ENCODE data around the gene NCAM2.

NCAM2 gene

GRCh38 chr21:21246007-21246406 lies 247.8 kb downstream of the NCAM2 start:
- Histone ChIP-seq H3K79me2 (ENCODE audit: control insufficient read depth, insufficient read depth, low read length) (no peaks in the 10 kb centered on the region), H3K79me1 (ENCODE audit: low read length) (no peaks in the 10 kb centered on the region), H3K18ac (ENCODE audit: low read length) (no peak overlapping the region), H2BK15ac (replicated peaks; ENCODE audit: low read depth) (no peak overlapping the region), H3K9ac (ENCODE audit: low read length) (no peak overlapping the region), H3K4ac (ENCODE audit: low read depth, low read length) (no peak overlapping the region), H3K4me3 (ENCODE audit: low read length) (no peak overlapping the region), H3K4me2 (ENCODE audit: low read length) (no peak overlapping the region), H3K4me1 (ENCODE audit: control insufficient read depth, low read depth, low read length) (no peaks in the 10 kb centered on the region), H2BK120ac (ENCODE audit: low read depth, low read length) (no peak overlapping the region), H4K8ac (ENCODE audit: low read depth, low read length) (no peak overlapping the region), H3K27ac (ENCODE audit: low read depth, low read length) (no peak overlapping the region), H3K23ac (ENCODE audit: low read length) (no peak overlapping the region), H2AK5ac (ENCODE audit: low read length) (no peak overlapping the region), H3K36me3 (ENCODE audit: control insufficient read depth, insufficient read depth, low read length) (no peaks in the 10 kb centered on the region), H4K5ac (ENCODE audit: low read length) (no peak overlapping the region), H3K56ac (ENCODE audit: low read length) (no peak overlapping the region), H3K27me3 (ENCODE audit: insufficient read depth, low read length, poor library complexity) (no peaks in the 10 kb centered on the region), H2BK5ac (ENCODE audit: low read length) (no peak overlapping the region)
- no CpG with 5 or more reads among the region's 3 CpGs for WGBS (ENCODE audit: extremely low coverage, insufficient coverage, low lambda C conversion rate)
- DNase-seq = no peak

DNA sequence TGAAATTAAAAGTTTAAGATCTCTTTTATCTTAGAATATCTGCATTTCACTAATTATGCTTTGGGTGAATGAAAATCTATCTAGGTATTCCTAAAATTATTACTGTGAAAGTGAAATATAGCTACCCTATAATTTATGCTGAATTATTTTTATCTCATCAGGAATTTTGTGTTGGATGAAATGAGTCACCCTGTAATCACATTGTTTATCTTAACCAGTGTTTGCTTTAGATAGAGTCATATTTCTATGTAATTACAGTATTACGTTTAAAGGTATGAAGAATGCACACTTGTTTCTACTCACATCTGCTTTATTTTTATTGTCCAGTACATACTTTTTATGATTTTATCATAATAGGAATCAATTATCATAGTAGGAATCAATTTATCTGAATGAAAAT lies 249.2 kb downstream of the NCAM2 start:
- H2BK120ac ChIP-seq (ENCODE audit: low read depth, low read length) = no peak overlapping the region
- H3K4me1 ChIP-seq (ENCODE audit: control insufficient read depth, low read depth, low read length) = no peaks in the 10 kb centered on the region
- no peak overlapping the region for H2AK5ac ChIP-seq (ENCODE audit: low read length)
- H3K18ac ChIP-seq (ENCODE audit: low read length) = no peak overlapping the region
- H3K27ac ChIP-seq (ENCODE audit: low read depth, low read length) = no peak overlapping the region
- no peak overlapping the region for H3K4me2 ChIP-seq (ENCODE audit: low read length)
- H3K56ac ChIP-seq (ENCODE audit: low read length) = no peak overlapping the region
- WGBS (ENCODE audit: extremely low coverage, insufficient coverage, low lambda C conversion rate) = no CpG with 5 or more reads among the region's 1 CpG
- H2BK15ac ChIP-seq (replicated peaks; ENCODE audit: low read depth) = no peak overlapping the region
- no peaks in the 10 kb centered on the region for H3K79me2 ChIP-seq (ENCODE audit: control insufficient read depth, insufficient read depth, low read length)
- H3K79me1 ChIP-seq (ENCODE audit: low read length) = no peaks in the 10 kb centered on the region
- H3K36me3 ChIP-seq (ENCODE audit: control insufficient read depth, insufficient read depth, low read length) = no peaks in the 10 kb centered on the region
- no peak overlapping the region for H3K9ac ChIP-seq (ENCODE audit: low read length)
- no peak overlapping the region for H3K4ac ChIP-seq (ENCODE audit: low read depth, low read length)
- H2BK5ac ChIP-seq (ENCODE audit: low read length) = no peak overlapping the region
- no peak for DNase-seq
- H3K27me3 ChIP-seq (ENCODE audit: insufficient read depth, low read length, poor library complexity) = no peaks in the 10 kb centered on the region
- no peak overlapping the region for H3K23ac ChIP-seq (ENCODE audit: low read length)
- H3K4me3 ChIP-seq (ENCODE audit: low read length) = no peak overlapping the region
- H4K8ac ChIP-seq (ENCODE audit: low read depth, low read length) = no peak overlapping the region
- H4K5ac ChIP-seq (ENCODE audit: low read length) = no peak overlapping the region

- DNase-seq = no peak
- Histone ChIP-seq H3K27me3 (ENCODE audit: insufficient read depth, low read length, poor library complexity) (no peaks in the 10 kb centered on the region), H2AK5ac (ENCODE audit: low read length) (no peak overlapping the region), H4K8ac (ENCODE audit: low read depth, low read length) (no peak overlapping the region), H4K5ac (ENCODE audit: low read length) (no peak overlapping the region), H3K36me3 (ENCODE audit: control insufficient read depth, insufficient read depth, low read length) (no peaks in the 10 kb centered on the region), H2BK15ac (replicated peaks; ENCODE audit: low read depth) (no peak overlapping the region), H3K4ac (ENCODE audit: low read depth, low read length) (no peak overlapping the region), H3K18ac (ENCODE audit: low read length) (no peak overlapping the region), H2BK5ac (ENCODE audit: low read length) (no peak overlapping the region), H3K23ac (ENCODE audit: low read length) (no peak overlapping the region), H2BK120ac (ENCODE audit: low read depth, low read length) (no peak overlapping the region), H3K4me1 (ENCODE audit: control insufficient read depth, low read depth, low read length) (no peaks in the 10 kb centered on the region), H3K9ac (ENCODE audit: low read length) (no peak overlapping the region), H3K56ac (ENCODE audit: low read length) (no peak overlapping the region), H3K79me1 (ENCODE audit: low read length) (no peaks in the 10 kb centered on the region), H3K4me2 (ENCODE audit: low read length) (no peak overlapping the region), H3K79me2 (ENCODE audit: control insufficient read depth, insufficient read depth, low read length) (no peaks in the 10 kb centered on the region), H3K27ac (ENCODE audit: low read depth, low read length) (no peak overlapping the region), H3K4me3 (ENCODE audit: low read length) (no peak overlapping the region)
- WGBS (ENCODE audit: extremely low coverage, insufficient coverage, low lambda C conversion rate) = no CpG with 5 or more reads among the region's 1 CpG
These were observed 263.8 kb downstream of the NCAM2 start for GRCh38 chr21:21262048-21262447.

DNA sequence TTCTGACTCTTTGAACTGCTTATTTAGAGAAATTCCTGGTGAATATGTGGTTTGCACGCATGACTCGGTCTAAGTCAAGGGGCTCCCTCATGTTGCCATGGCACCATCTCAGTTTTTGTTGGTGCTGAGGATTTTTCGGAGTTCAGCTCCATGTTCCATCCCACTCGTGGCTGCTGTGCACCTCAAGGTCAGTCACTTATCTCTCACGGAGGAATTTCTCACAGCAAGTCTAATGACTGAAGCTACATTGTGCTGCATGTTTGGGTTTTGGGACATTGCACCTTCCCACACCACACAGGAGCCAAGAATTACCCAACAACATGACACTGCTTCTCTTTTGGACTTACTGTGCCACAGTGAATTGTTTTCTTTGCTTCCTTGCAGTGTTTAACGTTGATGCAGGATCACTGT lies 269.9 kb downstream of the NCAM2 start:
- Histone ChIP-seq H3K18ac (ENCODE audit: low read length) (no peak overlapping the region), H3K36me3 (ENCODE audit: control insufficient read depth, insufficient read depth, low read length) (no peaks in the 10 kb centered on the region), H4K8ac (ENCODE audit: low read depth, low read length) (no peak overlapping the region), H4K5ac (ENCODE audit: low read length) (no peak overlapping the region), H3K4me1 (ENCODE audit: control insufficient read depth, low read depth, low read length) (no peaks in the 10 kb centered on the region), H3K4ac (ENCODE audit: low read depth, low read length) (no peak overlapping the region), H3K23ac (ENCODE audit: low read length) (no peak overlapping the region), H3K79me1 (ENCODE audit: low read length) (no peaks in the 10 kb centered on the region), H2BK5ac (ENCODE audit: low read length) (no peak overlapping the region), H3K56ac (ENCODE audit: low read length) (no peak overlapping the region), H3K79me2 (ENCODE audit: control insufficient read depth, insufficient read depth, low read length) (no peaks in the 10 kb centered on the region), H3K27me3 (ENCODE audit: insufficient read depth, low read length, poor library complexity) (no peaks in the 10 kb centered on the region), H3K4me2 (ENCODE audit: low read length) (no peak overlapping the region), H2AK5ac (ENCODE audit: low read length) (no peak overlapping the region), H2BK15ac (replicated peaks; ENCODE audit: low read depth) (no peak overlapping the region), H3K9ac (ENCODE audit: low read length) (no peak overlapping the region), H2BK120ac (ENCODE audit: low read depth, low read length) (no peak overlapping the region), H3K27ac (ENCODE audit: low read depth, low read length) (no peak overlapping the region), H3K4me3 (ENCODE audit: low read length) (no peak overlapping the region)
- no CpG with 5 or more reads among the region's 6 CpGs for WGBS (ENCODE audit: extremely low coverage, insufficient coverage, low lambda C conversion rate)
- DNase-seq = peak; percentile 1

GRCh38 chr21:21268885-21269284 lies 270.7 kb downstream of the NCAM2 start:
- Histone ChIP-seq H3K27ac (ENCODE audit: low read depth, low read length) (no peak overlapping the region), H3K36me3 (ENCODE audit: control insufficient read depth, insufficient read depth, low read length) (no peaks in the 10 kb centered on the region), H3K4me1 (ENCODE audit: control insufficient read depth, low read depth, low read length) (no peaks in the 10 kb centered on the region), H3K4ac (ENCODE audit: low read depth, low read length) (no peak overlapping the region), H3K27me3 (ENCODE audit: insufficient read depth, low read length, poor library complexity) (no peaks in the 10 kb centered on the region), H2BK5ac (ENCODE audit: low read length) (no peak overlapping the region), H2BK15ac (replicated peaks; ENCODE audit: low read depth) (no peak overlapping the region), H3K9ac (ENCODE audit: low read length) (no peak overlapping the region), H3K79me1 (ENCODE audit: low read length) (no peaks in the 10 kb centered on the region), H3K4me3 (ENCODE audit: low read length) (no peak overlapping the region), H3K18ac (ENCODE audit: low read length) (no peak overlapping the region), H3K56ac (ENCODE audit: low read length) (no peak overlapping the region), H4K5ac (ENCODE audit: low read length) (no peak overlapping the region), H3K4me2 (ENCODE audit: low read length) (no peak overlapping the region), H4K8ac (ENCODE audit: low read depth, low read length) (no peak overlapping the region), H2BK120ac (ENCODE audit: low read depth, low read length) (no peak overlapping the region), H3K79me2 (ENCODE audit: control insufficient read depth, insufficient read depth, low read length) (no peaks in the 10 kb centered on the region), H2AK5ac (ENCODE audit: low read length) (no peak overlapping the region), H3K23ac (ENCODE audit: low read length) (no peak overlapping the region)
- DNase-seq = peak; percentile 18

DNA sequence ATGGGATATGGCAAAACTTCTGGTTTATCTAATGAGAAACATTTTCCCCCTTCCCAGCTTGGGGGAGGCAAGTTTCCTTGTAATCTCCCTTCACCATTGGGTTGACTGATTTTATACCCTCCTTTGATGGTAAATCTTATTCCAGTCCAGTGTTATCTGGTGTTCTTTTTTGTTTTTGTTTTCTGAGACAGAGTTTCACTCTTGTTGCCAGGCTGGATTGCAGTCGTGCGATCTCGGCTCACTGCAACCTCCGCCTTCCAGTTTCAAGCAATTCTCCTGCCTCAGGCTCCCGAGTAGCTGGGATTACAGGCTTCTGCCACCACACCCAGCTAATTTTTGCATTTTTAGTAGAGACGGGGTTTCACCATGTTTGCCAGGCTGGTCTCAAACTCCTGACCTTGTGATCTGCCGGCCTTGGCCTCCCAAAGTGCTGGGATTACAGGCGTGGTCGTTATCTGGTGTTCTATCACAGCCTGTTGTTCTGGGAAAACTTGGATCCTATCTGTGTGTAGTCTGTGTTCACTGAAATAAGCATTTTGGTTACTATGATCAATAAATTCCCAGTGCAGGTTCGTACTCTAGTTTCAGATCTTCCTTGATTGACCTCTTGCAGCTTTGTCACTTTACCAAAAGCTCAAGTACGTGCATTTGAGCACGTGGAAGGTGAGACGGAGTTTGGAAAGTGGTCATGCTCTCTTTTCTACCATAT lies 281.1 kb downstream of the NCAM2 start:
- Histone ChIP-seq H2AK5ac (ENCODE audit: low read length) (no peak overlapping the region), H3K79me1 (ENCODE audit: low read length) (no peaks in the 10 kb centered on the region), H3K36me3 (ENCODE audit: control insufficient read depth, insufficient read depth, low read length) (no peaks in the 10 kb centered on the region), H3K4me3 (ENCODE audit: low read length) (no peak overlapping the region), H3K27ac (ENCODE audit: low read depth, low read length) (no peak overlapping the region), H3K4ac (ENCODE audit: low read depth, low read length) (no peak overlapping the region), H4K8ac (ENCODE audit: low read depth, low read length) (no peak overlapping the region), H3K23ac (ENCODE audit: low read length) (no peak overlapping the region), H3K56ac (ENCODE audit: low read length) (no peak overlapping the region), H2BK120ac (ENCODE audit: low read depth, low read length) (no peak overlapping the region), H3K27me3 (ENCODE audit: insufficient read depth, low read length, poor library complexity) (no peaks in the 10 kb centered on the region), H3K4me2 (ENCODE audit: low read length) (no peak overlapping the region), H4K5ac (ENCODE audit: low read length) (no peak overlapping the region), H3K18ac (ENCODE audit: low read length) (no peak overlapping the region), H3K4me1 (ENCODE audit: control insufficient read depth, low read depth, low read length) (no peaks in the 10 kb centered on the region), H2BK5ac (ENCODE audit: low read length) (no peak overlapping the region), H3K9ac (ENCODE audit: low read length) (no peak overlapping the region), H2BK15ac (replicated peaks; ENCODE audit: low read depth) (no peak overlapping the region), H3K79me2 (ENCODE audit: control insufficient read depth, insufficient read depth, low read length) (no peaks in the 10 kb centered on the region)
- WGBS (ENCODE audit: extremely low coverage, insufficient coverage, low lambda C conversion rate) = no CpG with 5 or more reads among the region's 13 CpGs
- DNase-seq = no peak
